Activated CD8-positive, alpha-beta T cell treated with anti-CD3 and anti-CD28 coated beads for 36 hours (primary cell): Measurements from ENCODE around the gene C1orf226. TPM values are rescaled to one million over a fixed set of nuclear protein-coding genes. Genes with fewer than 3 reads are reported as not detected.

Source experiments
- ATAC-seq: fragments of 200-7000 bp; cut with Tn5 transposase; one replicate; pipeline ENCODE4 v1.10.0; 2021; ENCODE audit warnings: mild to moderate bottlenecking, moderate library complexity
- CTCF ChIA-PET: fragments of 350-600 bp; sonication (Branson Sonifier 250); formaldehyde crosslinking; loops from one replicate; lab custom pipeline; 2021; ENCODE audit warnings: antibody characterized with exemption; lab: Charles Lee
- POLR2A ChIA-PET: fragments of 350-600 bp; sonication (Branson Sonifier 250); formaldehyde crosslinking; loops from one replicate; lab custom pipeline; 2021; ENCODE audit warnings: antibody characterized with exemption; lab: Charles Lee
- DNase-seq: peaks from one replicate; pipeline ENCODE4 v3.0.0-alpha.2; 2020
- H3K27ac Mint-ChIP-seq: one replicate; pipeline ENCODE4 v1.8.0; 2021; ENCODE audit warnings: mild to moderate bottlenecking, mixed read lengths
- H3K27me3 Mint-ChIP-seq: one replicate; pipeline ENCODE4 v1.8.0; 2021; ENCODE audit warnings: mixed read lengths
- H3K36me3 Mint-ChIP-seq: one replicate; pipeline ENCODE4 v1.8.0; 2021; ENCODE audit warnings: low read depth, mixed read lengths
- H3K4me1 Mint-ChIP-seq: one replicate; pipeline ENCODE4 v1.8.0; 2021; ENCODE audit warnings: low read depth, mixed read lengths
- H3K4me3 Mint-ChIP-seq: one replicate; pipeline ENCODE4 v1.8.0; 2021; ENCODE audit warnings: mild to moderate bottlenecking, moderate library complexity, mixed read lengths
- H3K9me3 Mint-ChIP-seq: one replicate; pipeline ENCODE4 v1.8.0; 2021; ENCODE audit warnings: mixed read lengths
- CTCF ChIP-seq: fragments of 200-600 bp; IDR thresholded peaks from one replicate; pipeline ENCODE4 v1.8.0; 2022; ENCODE audit warnings: antibody characterized with exemption, mild to moderate bottlenecking
- intact Hi-C: fragments of 100-400 bp; cut with micrococcal nuclease; formaldehyde crosslinking; loops from one replicate; pipeline ENCODE4 v1.10.0; 2022
- total RNA-seq, 2 experiments: library from RNA; stranded (reverse); gene quantifications; one replicate each; pipeline ENCODE4 v1.2.3, GENCODE V29; 2021

C1orf226 gene
- total RNA-seq, 2 experiments from 2014 or later: 0.07 to 0.20 TPM

GRCh38 chr1:162360237-162360873 is 21.2 kb upstream of the C1orf226 start:
- CTCF ChIA-PET: no interaction called here
- peaks cover 3% of the 10 kb centered on the region for H3K27me3 Mint-ChIP-seq
- no peaks in the 10 kb centered on the region for H3K4me1 Mint-ChIP-seq
- TF ChIP-seq CTCF: no peak
- POLR2A ChIA-PET: no interaction called here
- H3K9me3 Mint-ChIP-seq: no peaks in the 10 kb centered on the region
- H3K4me3 Mint-ChIP-seq: no peak overlapping the region
- intact Hi-C loops: no loop called here
- no peak for ATAC-seq
- no peak for DNase-seq
- H3K27ac Mint-ChIP-seq: no peak overlapping the region
- H3K36me3 Mint-ChIP-seq: no peaks in the 10 kb centered on the region

GRCh38 chr1:162360874-162361260 is 20.7 kb upstream of the C1orf226 start:
- peaks cover 3% of the 10 kb centered on the region for H3K27me3 Mint-ChIP-seq
- ATAC-seq (no peak), DNase-seq (no peak)
- H3K27ac Mint-ChIP-seq: no peak overlapping the region
- ChIA-PET CTCF (no interaction called here), POLR2A (no interaction called here)
- no peak for TF ChIP-seq CTCF
- no peaks in the 10 kb centered on the region for H3K4me1 Mint-ChIP-seq
- H3K36me3 Mint-ChIP-seq: no peaks in the 10 kb centered on the region
- intact Hi-C loops: no loop called here
- no peak overlapping the region for H3K4me3 Mint-ChIP-seq
- H3K9me3 Mint-ChIP-seq: no peaks in the 10 kb centered on the region

GRCh38 chr1:162361349-162361748 is 20.2 kb upstream of the C1orf226 start:
- Mint-ChIP-seq H3K27me3 (peaks cover 3% of the 10 kb centered on the region), H3K36me3 (no peaks in the 10 kb centered on the region), H3K9me3 (no peaks in the 10 kb centered on the region), H3K27ac (no peak overlapping the region), H3K4me3 (no peak overlapping the region), H3K4me1 (no peaks in the 10 kb centered on the region)
- DNase-seq (no peak), ATAC-seq (no peak)
- intact Hi-C loops: no loop called here
- ChIA-PET CTCF (no interaction called here), POLR2A (no interaction called here)
- TF ChIP-seq CTCF: no peak

GRCh38 chr1:162363823-162364222 is 17.7 kb upstream of the C1orf226 start:
- Mint-ChIP-seq H3K27ac (no peak overlapping the region), H3K27me3 (no peaks in the 10 kb centered on the region), H3K4me3 (no peak overlapping the region), H3K4me1 (no peaks in the 10 kb centered on the region), H3K9me3 (no peaks in the 10 kb centered on the region), H3K36me3 (no peaks in the 10 kb centered on the region)
- TF ChIP-seq CTCF: no peak
- ChIA-PET CTCF (no interaction called here), POLR2A (no interaction called here)
- DNase-seq: no peak
- no peak for ATAC-seq
- intact Hi-C loops: no loop called here

GRCh38 chr1:162364498-162364897 is 17.0 kb upstream of the C1orf226 start:
- CTCF ChIA-PET: no interaction called here
- Mint-ChIP-seq H3K9me3 (no peaks in the 10 kb centered on the region), H3K4me3 (no peak overlapping the region), H3K4me1 (no peaks in the 10 kb centered on the region), H3K36me3 (no peaks in the 10 kb centered on the region), H3K27ac (no peak overlapping the region), H3K27me3 (no peaks in the 10 kb centered on the region)
- ATAC-seq (no peak), DNase-seq (no peak)
- intact Hi-C loops: no loop called here
- TF ChIP-seq CTCF: no peak
- POLR2A ChIA-PET: no interaction called here
